Measurements from ENCODE around the gene KPNA2.
"Not testable (repeated sequence)": the region's sequence is repeated elsewhere in the genome, so short reads cannot be mapped to it uniquely, and the experiment has no call there.

Gene KPNA2

GRCh38 chr17:68035523-68036303 lies at the start of gene KPNA2:
TSS of gene KPNA2 (plus strand) at chr17:68035735. CDS start at chr17:68037133, 1,398 bp downstream.
- peak; percentile 94 for DNase-seq

GRCh38 chr17:67990909-67991308 lies 44.6 kb upstream of the KPNA2 start:
- DNase-seq: no peak

- DNase-seq: peak; percentile 11
Observed at GRCh38 chr17:67992548-67993152, 42.9 kb upstream of the KPNA2 start.

GRCh38 chr17:67993153-67993997 lies 42.2 kb upstream of the KPNA2 start:
- peak; percentile 67 for DNase-seq

DNA sequence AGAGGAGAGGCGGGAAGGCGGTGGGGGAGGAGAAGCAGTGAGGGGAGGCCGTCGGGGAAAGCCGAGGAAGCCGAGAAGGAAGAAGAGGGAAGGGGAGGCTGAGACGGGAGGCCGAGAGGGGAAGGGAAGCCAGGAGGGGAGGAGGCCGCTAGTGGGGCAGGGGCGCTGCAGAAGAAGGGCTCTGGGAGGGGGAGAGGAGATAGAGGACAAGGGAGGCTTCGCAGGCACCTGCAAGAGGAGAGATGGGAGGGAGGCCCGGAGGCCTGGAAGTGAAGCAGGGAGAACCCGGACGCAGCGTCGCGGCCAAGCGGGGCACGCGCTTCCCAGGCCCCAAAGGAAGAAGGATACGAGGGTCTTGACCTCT lies 41.6 kb upstream of the KPNA2 start:
- no peak for DNase-seq

DNA sequence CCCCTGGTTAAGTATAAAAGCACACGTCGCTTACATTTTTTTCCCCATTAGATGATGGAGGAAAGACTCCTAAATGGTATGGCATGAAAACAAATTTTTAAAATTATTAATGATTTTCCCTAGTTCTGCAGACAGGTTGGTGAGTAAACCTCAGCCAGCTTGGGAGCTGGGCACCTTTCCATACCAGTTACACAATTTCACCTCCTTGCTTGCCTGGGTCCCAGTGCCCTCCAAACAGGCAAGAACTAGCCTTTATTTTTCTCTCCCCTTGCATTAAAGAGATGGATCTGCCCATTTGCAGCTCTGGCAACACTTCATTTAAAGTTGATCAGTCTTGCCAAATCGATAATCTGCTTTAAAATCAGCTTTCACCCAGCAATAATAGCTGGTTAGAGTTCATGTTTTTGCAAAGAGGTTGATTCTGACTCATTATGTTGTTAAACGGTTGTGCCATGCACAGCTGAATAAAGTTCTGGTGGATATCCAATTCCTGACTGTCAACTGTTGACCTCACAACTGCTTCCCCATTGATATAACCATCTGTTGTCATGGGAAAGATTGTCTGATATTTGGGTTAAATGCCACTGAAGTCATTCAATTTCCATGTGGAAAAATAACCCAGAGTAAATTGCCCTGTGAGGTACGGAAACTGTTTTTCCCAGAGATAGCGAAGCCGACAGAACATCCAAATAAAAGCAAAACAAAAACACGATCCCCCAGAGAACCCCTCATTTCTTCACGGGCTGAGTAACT lies 40.5 kb upstream of the KPNA2 start:
- no peak for DNase-seq

DNA sequence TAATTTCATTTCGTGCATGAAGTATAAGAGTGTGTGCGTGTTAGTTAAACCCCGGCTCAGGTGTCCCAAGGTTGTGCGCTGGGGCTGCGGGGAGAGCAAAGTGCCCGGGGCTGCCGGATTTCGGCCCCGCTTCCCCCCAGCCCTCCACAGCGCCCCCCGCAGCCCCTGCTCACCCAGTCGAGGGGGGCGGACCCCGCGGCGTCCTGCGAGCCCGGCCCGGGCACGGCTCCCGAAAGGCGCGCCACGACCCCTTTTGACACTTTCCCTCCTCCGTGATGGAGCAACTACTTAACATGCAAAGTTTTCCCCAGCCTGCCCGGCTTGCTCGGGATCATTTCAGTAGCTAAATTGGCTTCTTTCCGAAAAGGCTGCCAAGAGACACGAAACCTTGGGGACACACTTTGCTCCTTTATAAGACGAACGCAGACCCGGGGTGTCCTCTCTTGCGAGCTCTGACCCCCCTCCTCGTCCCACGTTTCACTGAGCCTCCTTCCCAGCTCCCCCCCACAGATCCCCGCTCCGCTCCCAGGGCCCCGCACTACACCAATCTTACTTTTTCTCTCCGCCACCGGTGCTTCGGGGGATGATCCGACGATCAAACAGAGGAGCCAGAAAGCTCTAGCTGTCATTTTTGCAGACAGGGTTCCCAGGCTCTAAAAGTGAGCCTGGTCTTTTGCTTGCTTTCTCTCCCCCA lies 39.8 kb upstream of the KPNA2 start:
- DNase-seq: peak; percentile 10

- peak; percentile 39 for DNase-seq
Observed at GRCh38 chr17:67996301-67997171, 39.0 kb upstream of the KPNA2 start, which contains the start of gene C17orf58. TSS of gene C17orf58 (minus strand) at chr17:67996469. CDS start at chr17:67996198, 271 bp downstream.

DNA sequence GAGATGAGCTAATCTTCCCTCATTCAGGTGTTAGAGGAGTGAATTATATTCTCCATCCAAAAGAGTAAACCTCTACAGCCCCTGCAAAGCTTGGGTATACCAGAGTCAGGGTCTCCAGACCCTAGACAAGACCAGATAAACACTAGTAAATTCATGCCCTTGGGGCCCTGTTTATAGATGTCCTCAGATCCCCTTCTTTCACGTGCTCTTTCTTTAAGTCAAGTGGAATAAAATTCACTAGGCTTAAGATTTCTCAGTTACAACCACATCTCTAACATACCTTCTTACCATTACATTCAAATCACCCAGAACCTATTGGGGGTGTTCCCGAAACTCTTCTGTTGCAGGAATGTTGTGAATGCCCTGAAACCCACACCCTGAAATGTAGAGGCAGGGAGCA lies 37.1 kb upstream of the KPNA2 start:
- no peak for DNase-seq

- DNase-seq: no peak
Observed at GRCh38 chr17:67999291-67999911, 36.1 kb upstream of the KPNA2 start.

DNA sequence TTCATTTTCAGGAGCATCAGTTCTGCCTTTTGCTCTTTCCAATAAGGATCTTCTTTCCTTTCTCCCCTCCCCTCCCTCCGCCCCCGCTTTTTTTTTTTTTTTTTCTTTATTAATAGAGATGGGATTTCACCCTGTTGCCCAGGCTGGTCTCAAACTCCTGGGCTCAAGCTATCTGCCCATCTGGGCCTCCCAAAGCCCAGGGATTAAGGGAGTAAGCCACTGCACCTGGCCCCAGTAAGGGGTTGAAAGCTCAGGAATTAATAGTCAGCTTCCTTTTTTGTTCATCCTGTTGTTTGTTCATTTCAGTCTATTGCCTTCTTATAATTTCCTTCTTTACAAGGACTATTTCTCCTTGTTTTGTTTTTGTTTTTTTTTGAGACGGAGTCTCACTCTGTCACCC lies 31.3 kb upstream of the KPNA2 start:
- no peak for DNase-seq

DNA sequence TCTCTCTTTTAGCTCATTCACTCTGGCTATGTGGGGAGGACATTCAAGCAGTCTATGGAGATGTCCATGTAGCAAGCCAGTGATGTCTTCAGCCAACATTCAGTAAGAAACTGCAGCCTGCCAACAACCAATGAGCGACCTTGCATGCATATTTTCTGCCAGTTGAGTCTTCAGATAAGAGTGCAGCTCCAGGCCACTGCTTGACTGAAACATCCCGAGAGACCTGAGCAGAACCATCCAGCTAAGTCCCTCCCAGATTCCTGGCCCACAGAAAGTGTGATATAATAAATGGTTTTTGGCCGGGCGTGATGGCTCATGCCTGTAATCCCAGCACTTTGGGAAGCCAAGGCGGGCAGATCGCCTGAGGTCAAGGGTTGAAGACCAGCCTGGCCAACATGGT lies 28.7 kb upstream of the KPNA2 start:
- no peak for DNase-seq

DNA sequence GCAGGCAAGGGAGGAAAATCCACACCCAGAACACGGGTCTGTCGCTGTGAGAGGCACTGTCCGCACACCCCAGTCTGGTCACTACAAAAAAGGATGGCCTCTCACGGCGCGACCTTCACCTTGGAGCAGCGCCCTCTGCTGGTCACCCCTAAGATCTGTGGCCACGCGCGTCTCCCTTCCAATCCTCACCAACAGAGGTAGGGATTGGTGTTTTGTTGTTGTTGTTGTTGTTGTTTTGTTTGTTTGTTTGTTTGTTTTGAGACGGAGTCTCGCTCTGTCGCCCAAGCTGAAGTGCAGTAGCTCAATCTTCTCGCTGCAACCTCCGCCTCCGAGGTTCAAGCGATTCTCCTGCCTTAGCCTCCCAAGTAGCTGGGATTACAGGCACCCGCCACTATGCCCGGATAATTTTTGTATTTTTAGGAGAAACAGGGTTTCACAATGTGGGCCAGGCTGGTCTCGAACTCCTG lies 24.3 kb upstream of the KPNA2 start:
- peak; percentile 66 for DNase-seq

- no peak for DNase-seq
Observed at GRCh38 chr17:68013385-68013784, 22.1 kb upstream of the KPNA2 start.

GRCh38 chr17:68015081-68015723 lies 20.3 kb upstream of the KPNA2 start:
- DNase-seq: no peak

DNA sequence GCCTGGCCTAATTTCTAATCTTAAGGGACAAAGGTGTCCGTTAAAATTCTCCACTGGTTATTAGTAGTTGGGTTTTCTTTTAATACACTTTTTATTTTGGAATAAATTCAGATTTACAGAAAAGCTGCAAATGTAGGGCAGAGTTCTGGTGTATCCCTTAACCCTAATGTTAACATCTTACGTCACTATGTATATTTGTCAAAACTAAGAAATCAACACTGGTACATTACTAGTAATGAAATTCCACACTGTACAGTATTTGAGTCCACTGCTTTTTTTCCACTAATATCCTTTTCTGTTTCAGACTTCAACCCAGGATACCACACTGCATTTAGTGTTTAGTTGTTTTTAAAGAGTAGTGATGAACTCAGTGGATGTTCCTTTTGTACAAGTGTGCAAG lies 18.7 kb upstream of the KPNA2 start:
- DNase-seq: no peak

GRCh38 chr17:68018493-68018892 lies 17.0 kb upstream of the KPNA2 start:
- DNase-seq: not testable (repeated sequence)

DNA sequence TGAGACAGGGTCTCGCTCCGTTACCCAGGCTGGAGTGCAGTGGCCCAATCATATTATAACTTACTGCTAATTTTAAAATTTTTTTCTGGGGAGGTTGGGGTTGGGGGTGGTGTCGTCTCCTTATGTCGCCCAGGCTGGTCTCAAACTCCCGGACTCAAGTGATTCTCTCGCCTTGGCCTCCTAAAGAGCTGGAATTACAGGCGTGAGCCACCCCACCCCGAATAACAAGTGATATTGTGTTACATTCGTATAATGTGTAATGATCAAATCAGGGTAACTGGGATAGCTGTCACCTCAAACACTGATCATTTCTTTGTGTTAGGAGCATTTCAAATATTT lies 16.2 kb upstream of the KPNA2 start:
- DNase-seq: no peak

DNA sequence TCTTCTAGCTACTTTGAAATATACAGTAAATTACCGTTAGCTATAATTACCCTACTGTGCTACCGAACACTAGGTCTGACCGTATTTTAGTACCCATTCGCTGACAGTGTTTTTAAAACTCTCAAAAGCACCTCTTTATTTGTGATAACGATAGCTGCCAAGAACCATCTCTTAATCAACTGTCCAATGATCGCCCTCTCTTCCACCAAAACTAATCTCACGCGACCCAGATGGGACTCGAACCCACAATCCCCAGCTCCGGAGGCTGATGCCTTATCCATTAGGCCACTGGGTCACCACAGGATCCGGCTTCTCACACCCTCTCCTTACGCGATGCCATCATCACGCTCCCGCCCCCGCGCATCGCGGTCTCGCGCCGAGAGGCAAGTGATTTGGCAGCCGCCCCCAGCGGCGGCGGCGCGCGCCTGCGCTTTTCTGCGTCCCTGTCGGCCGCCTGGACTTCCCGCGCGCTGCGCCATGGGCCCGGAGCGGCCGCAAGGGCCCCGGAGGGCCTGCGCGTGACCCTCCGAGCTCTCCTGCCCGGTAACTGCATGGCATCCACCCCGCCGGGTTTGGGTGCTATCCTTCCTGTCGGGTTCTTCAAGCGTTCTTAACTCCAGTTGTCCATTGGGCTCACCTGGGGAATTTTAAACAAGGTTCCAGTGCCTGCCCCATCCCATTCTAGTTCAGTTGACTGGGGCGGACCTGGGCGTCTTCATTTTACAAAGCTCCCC lies 15.7 kb upstream of the KPNA2 start:
- peak; percentile 99 for DNase-seq

DNA sequence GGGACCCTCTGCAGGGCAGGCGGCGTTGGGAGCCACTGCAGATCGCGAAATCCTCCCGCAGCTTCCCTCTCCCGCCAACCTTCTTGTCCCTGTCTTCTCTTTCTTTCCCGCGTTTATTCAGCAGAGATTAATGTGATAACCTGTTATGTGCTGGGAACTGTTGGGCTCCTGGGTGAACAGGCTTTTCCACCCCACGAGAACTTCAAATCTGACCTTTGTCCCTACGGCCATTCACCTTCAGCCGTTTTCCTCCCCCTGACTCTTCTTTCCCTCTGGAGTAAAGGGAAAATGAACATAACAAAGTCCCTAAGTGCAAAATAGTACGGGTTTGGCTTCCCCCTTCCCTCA lies 15.2 kb upstream of the KPNA2 start:
- DNase-seq: no peak

Measured in stimulated activated CD4-positive, alpha-beta T cell treated with anti-CD3 and anti-CD28 coated beads, Interleukin-4, amount 100 ng/mL, for 24 hours (primary cell).